ENCODE measurements around the gene PRMT9.

The PRMT9 gene

GRCh38 chr4:147610686-147611085 is 73.3 kb downstream of the PRMT9 start:
- H3K9me3 ChIP-seq (ENCODE audit: control insufficient read depth, insufficient read depth, low read length): no peaks in the 10 kb centered on the region
- no peaks in the 10 kb centered on the region for H3K36me3 ChIP-seq (ENCODE audit: control insufficient read depth, insufficient read depth, low read length)
- H3K4me1 ChIP-seq (ENCODE audit: control insufficient read depth, insufficient read depth, low read length): no peaks in the 10 kb centered on the region
- H3K27me3 ChIP-seq (ENCODE audit: control insufficient read depth, insufficient read depth, low read length): no peaks in the 10 kb centered on the region
- H3K9ac ChIP-seq (ENCODE audit: low read depth, low read length): no peak overlapping the region
- H3K4me3 ChIP-seq (ENCODE audit: low read depth, low read length): no peak overlapping the region

GRCh38 chr4:147607471-147607870 is 76.5 kb downstream of the PRMT9 start:
- Histone ChIP-seq H3K9me3 (ENCODE audit: control insufficient read depth, insufficient read depth, low read length) (no peaks in the 10 kb centered on the region), H3K36me3 (ENCODE audit: control insufficient read depth, insufficient read depth, low read length) (no peaks in the 10 kb centered on the region), H3K9ac (ENCODE audit: low read depth, low read length) (no peak overlapping the region), H3K27me3 (ENCODE audit: control insufficient read depth, insufficient read depth, low read length) (no peaks in the 10 kb centered on the region), H3K4me1 (ENCODE audit: control insufficient read depth, insufficient read depth, low read length) (no peaks in the 10 kb centered on the region), H3K4me3 (ENCODE audit: low read depth, low read length) (no peak overlapping the region)

- H3K4me3 ChIP-seq (ENCODE audit: low read depth, low read length): no peak overlapping the region
- no peaks in the 10 kb centered on the region for H3K27me3 ChIP-seq (ENCODE audit: control insufficient read depth, insufficient read depth, low read length)
- H3K36me3 ChIP-seq (ENCODE audit: control insufficient read depth, insufficient read depth, low read length): no peaks in the 10 kb centered on the region
- H3K9me3 ChIP-seq (ENCODE audit: control insufficient read depth, insufficient read depth, low read length): no peaks in the 10 kb centered on the region
- no peak overlapping the region for H3K9ac ChIP-seq (ENCODE audit: low read depth, low read length)
- no peaks in the 10 kb centered on the region for H3K4me1 ChIP-seq (ENCODE audit: control insufficient read depth, insufficient read depth, low read length)
Observed at GRCh38 chr4:147605499-147605898, 78.5 kb downstream of the PRMT9 start.

GRCh38 chr4:147599769-147600168 is 84.2 kb downstream of the PRMT9 start:
- H3K9me3 ChIP-seq (ENCODE audit: control insufficient read depth, insufficient read depth, low read length): no peaks in the 10 kb centered on the region
- H3K36me3 ChIP-seq (ENCODE audit: control insufficient read depth, insufficient read depth, low read length): no peaks in the 10 kb centered on the region
- no peaks in the 10 kb centered on the region for H3K27me3 ChIP-seq (ENCODE audit: control insufficient read depth, insufficient read depth, low read length)
- no peak overlapping the region for H3K9ac ChIP-seq (ENCODE audit: low read depth, low read length)
- no peaks in the 10 kb centered on the region for H3K4me1 ChIP-seq (ENCODE audit: control insufficient read depth, insufficient read depth, low read length)
- H3K4me3 ChIP-seq (ENCODE audit: low read depth, low read length): no peak overlapping the region

- Histone ChIP-seq H3K9ac (ENCODE audit: low read depth, low read length) (no peak overlapping the region), H3K36me3 (ENCODE audit: control insufficient read depth, insufficient read depth, low read length) (no peaks in the 10 kb centered on the region), H3K4me3 (ENCODE audit: low read depth, low read length) (no peak overlapping the region), H3K4me1 (ENCODE audit: control insufficient read depth, insufficient read depth, low read length) (no peaks in the 10 kb centered on the region), H3K27me3 (ENCODE audit: control insufficient read depth, insufficient read depth, low read length) (no peaks in the 10 kb centered on the region), H3K9me3 (ENCODE audit: control insufficient read depth, insufficient read depth, low read length) (no peaks in the 10 kb centered on the region)
Observed at GRCh38 chr4:147599206-147599605, 84.8 kb downstream of the PRMT9 start.

DNA sequence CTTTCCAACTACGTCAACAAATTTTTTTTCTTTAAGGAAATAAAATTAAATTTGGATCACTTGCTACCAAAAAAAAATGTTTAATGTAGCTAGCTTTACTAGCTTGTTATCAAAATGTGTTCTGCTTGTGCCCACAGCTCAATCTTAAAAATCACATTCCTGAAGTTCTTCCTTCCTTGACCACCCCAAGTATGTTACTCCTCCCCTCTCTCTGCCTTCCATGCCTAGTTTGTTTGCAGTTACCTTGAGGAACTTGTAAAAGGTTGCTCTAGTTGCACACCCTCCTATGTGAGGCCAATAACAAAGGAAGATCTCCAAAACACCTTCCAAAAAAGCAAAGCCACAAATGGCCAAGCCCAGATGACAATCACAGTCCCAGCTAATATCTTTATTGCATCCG is 86.4 kb downstream of the PRMT9 start:
- Histone ChIP-seq H3K27me3 (ENCODE audit: control insufficient read depth, insufficient read depth, low read length) (no peaks in the 10 kb centered on the region), H3K4me1 (ENCODE audit: control insufficient read depth, insufficient read depth, low read length) (no peaks in the 10 kb centered on the region), H3K4me3 (ENCODE audit: low read depth, low read length) (no peak overlapping the region), H3K36me3 (ENCODE audit: control insufficient read depth, insufficient read depth, low read length) (no peaks in the 10 kb centered on the region), H3K9me3 (ENCODE audit: control insufficient read depth, insufficient read depth, low read length) (no peaks in the 10 kb centered on the region), H3K9ac (ENCODE audit: low read depth, low read length) (no peak overlapping the region)

DNA sequence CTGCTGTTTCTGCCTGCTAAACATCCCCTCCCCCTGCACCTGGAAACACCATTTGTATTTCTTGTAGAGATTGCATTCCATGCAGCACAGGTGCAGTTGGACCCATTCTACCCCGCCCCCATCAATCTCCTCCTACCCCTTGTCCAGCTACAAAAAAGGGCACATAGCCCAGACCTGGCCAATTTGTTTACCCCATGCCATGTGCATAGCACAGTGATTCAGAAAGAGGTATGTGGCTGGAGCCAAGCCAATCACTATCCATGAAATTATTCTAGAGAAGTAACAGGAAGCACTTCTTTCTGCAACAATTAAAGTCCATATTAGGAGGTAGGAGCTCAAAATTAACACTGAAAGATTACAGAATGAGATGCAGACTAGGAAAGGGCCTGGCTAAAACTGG is 87.0 kb downstream of the PRMT9 start:
- Histone ChIP-seq H3K4me1 (ENCODE audit: control insufficient read depth, insufficient read depth, low read length) (no peaks in the 10 kb centered on the region), H3K9ac (ENCODE audit: low read depth, low read length) (no peak overlapping the region), H3K36me3 (ENCODE audit: control insufficient read depth, insufficient read depth, low read length) (no peaks in the 10 kb centered on the region), H3K9me3 (ENCODE audit: control insufficient read depth, insufficient read depth, low read length) (no peaks in the 10 kb centered on the region), H3K27me3 (ENCODE audit: control insufficient read depth, insufficient read depth, low read length) (no peaks in the 10 kb centered on the region), H3K4me3 (ENCODE audit: low read depth, low read length) (no peak overlapping the region)

- Histone ChIP-seq H3K9me3 (ENCODE audit: control insufficient read depth, insufficient read depth, low read length) (no peaks in the 10 kb centered on the region), H3K27me3 (ENCODE audit: control insufficient read depth, insufficient read depth, low read length) (no peaks in the 10 kb centered on the region), H3K9ac (ENCODE audit: low read depth, low read length) (no peak overlapping the region), H3K36me3 (ENCODE audit: control insufficient read depth, insufficient read depth, low read length) (no peaks in the 10 kb centered on the region), H3K4me3 (ENCODE audit: low read depth, low read length) (no peak overlapping the region), H3K4me1 (ENCODE audit: control insufficient read depth, insufficient read depth, low read length) (no peaks in the 10 kb centered on the region)
Observed at GRCh38 chr4:147596377-147596776, 87.6 kb downstream of the PRMT9 start.

GRCh38 chr4:147594578-147594977 is 89.4 kb downstream of the PRMT9 start:
- H3K9me3 ChIP-seq (ENCODE audit: control insufficient read depth, insufficient read depth, low read length): no peaks in the 10 kb centered on the region
- H3K9ac ChIP-seq (ENCODE audit: low read depth, low read length): no peak overlapping the region
- H3K27me3 ChIP-seq (ENCODE audit: control insufficient read depth, insufficient read depth, low read length): no peaks in the 10 kb centered on the region
- no peaks in the 10 kb centered on the region for H3K36me3 ChIP-seq (ENCODE audit: control insufficient read depth, insufficient read depth, low read length)
- H3K4me3 ChIP-seq (ENCODE audit: low read depth, low read length): no peak overlapping the region
- no peaks in the 10 kb centered on the region for H3K4me1 ChIP-seq (ENCODE audit: control insufficient read depth, insufficient read depth, low read length)

DNA sequence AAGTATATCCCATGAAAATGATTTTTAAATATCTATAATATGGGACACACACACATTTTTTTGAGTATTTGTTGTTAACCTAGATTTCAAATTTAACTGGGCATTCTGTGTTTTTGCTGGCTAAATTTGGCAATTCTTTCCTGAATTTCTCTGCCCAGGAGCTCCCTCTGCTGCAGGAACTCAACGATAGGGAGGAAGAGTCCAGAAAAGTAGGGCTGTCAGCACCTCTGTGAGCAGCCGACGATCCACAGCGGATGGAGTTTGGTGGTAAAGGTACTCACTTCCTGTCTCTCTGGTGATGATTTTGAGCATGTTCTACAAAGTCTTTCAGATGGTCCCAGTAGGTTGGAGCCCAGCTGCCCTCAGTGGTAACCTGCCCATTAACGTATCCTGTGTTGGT is 89.9 kb downstream of the PRMT9 start:
- no peaks in the 10 kb centered on the region for H3K9me3 ChIP-seq (ENCODE audit: control insufficient read depth, insufficient read depth, low read length)
- no peaks in the 10 kb centered on the region for H3K4me1 ChIP-seq (ENCODE audit: control insufficient read depth, insufficient read depth, low read length)
- no peak overlapping the region for H3K4me3 ChIP-seq (ENCODE audit: low read depth, low read length)
- no peaks in the 10 kb centered on the region for H3K36me3 ChIP-seq (ENCODE audit: control insufficient read depth, insufficient read depth, low read length)
- no peaks in the 10 kb centered on the region for H3K27me3 ChIP-seq (ENCODE audit: control insufficient read depth, insufficient read depth, low read length)
- no peak overlapping the region for H3K9ac ChIP-seq (ENCODE audit: low read depth, low read length)

- no peaks in the 10 kb centered on the region for H3K4me1 ChIP-seq (ENCODE audit: control insufficient read depth, insufficient read depth, low read length)
- no peak overlapping the region for H3K4me3 ChIP-seq (ENCODE audit: low read depth, low read length)
- H3K9ac ChIP-seq (ENCODE audit: low read depth, low read length): no peak overlapping the region
- no peaks in the 10 kb centered on the region for H3K27me3 ChIP-seq (ENCODE audit: control insufficient read depth, insufficient read depth, low read length)
- H3K36me3 ChIP-seq (ENCODE audit: control insufficient read depth, insufficient read depth, low read length): no peaks in the 10 kb centered on the region
- no peaks in the 10 kb centered on the region for H3K9me3 ChIP-seq (ENCODE audit: control insufficient read depth, insufficient read depth, low read length)
Observed at GRCh38 chr4:147591106-147591505, 92.9 kb downstream of the PRMT9 start.

DNA sequence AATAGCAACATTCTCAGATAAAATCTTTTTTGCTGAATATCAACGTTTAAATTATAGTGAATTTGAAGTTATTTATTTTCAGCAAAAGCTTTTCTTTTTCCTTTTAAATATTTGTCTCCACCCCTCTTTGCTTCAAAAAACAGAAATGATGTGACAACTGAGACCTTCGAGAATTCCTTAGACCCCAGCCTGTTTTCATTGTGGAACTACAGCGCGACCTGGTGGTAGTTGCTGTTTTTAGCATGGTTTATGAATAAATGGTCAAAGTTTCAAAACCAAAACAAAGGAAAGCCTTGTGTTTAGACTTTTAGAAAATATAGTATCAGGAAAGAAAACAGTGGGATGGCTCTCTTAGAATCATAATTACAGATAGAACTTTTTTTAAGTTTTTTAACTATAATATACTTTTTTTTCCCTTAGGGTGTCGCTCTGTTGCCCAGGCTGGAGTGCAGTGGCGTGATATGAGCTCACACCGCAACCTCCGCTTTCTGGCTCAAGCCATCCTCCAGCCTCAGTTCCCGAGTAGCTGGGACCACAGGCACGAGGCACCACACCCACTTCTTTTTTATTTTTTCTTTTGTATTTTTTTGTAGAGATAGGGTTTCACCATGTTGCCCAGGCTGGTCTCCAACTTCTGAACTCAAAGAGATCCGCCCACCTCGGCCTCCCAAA is 93.6 kb downstream of the PRMT9 start:
- Histone ChIP-seq H3K9me3 (ENCODE audit: control insufficient read depth, insufficient read depth, low read length) (no peaks in the 10 kb centered on the region), H3K4me1 (ENCODE audit: control insufficient read depth, insufficient read depth, low read length) (no peaks in the 10 kb centered on the region), H3K9ac (ENCODE audit: low read depth, low read length) (no peak overlapping the region), H3K36me3 (ENCODE audit: control insufficient read depth, insufficient read depth, low read length) (no peaks in the 10 kb centered on the region), H3K4me3 (ENCODE audit: low read depth, low read length) (no peak overlapping the region), H3K27me3 (ENCODE audit: control insufficient read depth, insufficient read depth, low read length) (no peaks in the 10 kb centered on the region)
